HCT116 (cell line): ENCODE results near the gene VTI1A. TPM values are rescaled to one million over a fixed set of nuclear protein-coding genes. Genes with fewer than 3 reads are reported as not detected.

Experiments used
- ATAC-seq: fragments of 200-7000 bp; cut with Tn5 transposase; 2 replicates; pipeline ENCODE4 v1.9.1; 2020; ENCODE audit warnings: mild to moderate bottlenecking, moderate library complexity
- BruUV-seq: library from RNA; stranded (reverse); fragments of 400-500 nt; replicated peaks from 2 replicates; lab custom pipeline; 2021; lab: Mats Ljungman, UMichigan
- CTCF ChIA-PET: fragments of 300-600 bp; sonication (Branson Sonifier 250); formaldehyde crosslinking; loops from one replicate; lab custom pipeline; 2021; ENCODE audit warnings: antibody characterized with exemption; lab: Charles Lee
- POLR2A ChIA-PET: fragments of 300-600, 350-600 bp; sonication (Branson Sonifier 250); formaldehyde crosslinking; loops from one replicate; lab custom pipeline; 2021; ENCODE audit warnings: antibody characterized with exemption; lab: Charles Lee
- RAD21 ChIA-PET, 2 experiments: fragments of 300-600 bp; sonication (Branson Sonifier 250); formaldehyde crosslinking; loops; one replicate each; lab custom pipeline; 2023; ENCODE audit warnings: low total read pairs in 2 of 2; ENCODE audit not compliant: uncharacterized antibody in 2 of 2, unreplicated experiment in 2 of 2, low non-redundant PET in 1 of 2; lab: Charles Lee
- DNase-seq: peaks from one replicate; pipeline ENCODE4 v3.0.0-alpha.2; 2010; ENCODE audit warnings: low read depth, low spot score
- H2AFZ ChIP-seq: fragments of 200-600 bp; shearing (Covaris generic), sonication (generic); 2 replicates; pipeline ENCODE4 v1.6.1; 2017; ENCODE audit warnings: low read depth, mixed run types, mixed read lengths, antibody characterized with exemption, low read length; ENCODE audit not compliant: poor library complexity, severe bottlenecking
- H3K27ac ChIP-seq: 2 replicates; pipeline ENCODE4 v1.5.1; 2012; ENCODE audit warnings: low read depth, low read length
- H3K27me3 ChIP-seq: fragments of 200-600 bp; sonication (generic); 2 replicates; pipeline ENCODE4 v1.6.1; 2016; ENCODE audit warnings: mixed run types, low read length, mixed read lengths; ENCODE audit not compliant: insufficient read depth
- H3K36me3 ChIP-seq, 2 experiments: fragments of 200-500 bp in 1 of 2; fragments of 200-600 bp in 1 of 2; sonication (Bioruptor generic) in 1 of 2; sonication (generic) in 1 of 2; 2 replicates each; pipeline versions ENCODE4 v1.5.1 to v1.6.1; 2014 to 2016; ENCODE audit warnings: low read length in 2 of 2, inconsistent platforms in 1 of 2, mixed read lengths in 1 of 2, mixed run types in 1 of 2; ENCODE audit not compliant: insufficient read depth in 2 of 2, control insufficient read depth in 1 of 2
- H3K4me1 ChIP-seq, 2 experiments: fragments of 200-600 bp in 1 of 2; sonication (generic) in 1 of 2; 2 replicates each; pipeline versions ENCODE4 v1.5.1 to v1.6.1; 2012 to 2017; ENCODE audit warnings: low read length in 2 of 2, inconsistent platforms in 1 of 2, mild to moderate bottlenecking in 1 of 2, mixed read lengths in 1 of 2, mixed run types in 1 of 2, moderate library complexity in 1 of 2; ENCODE audit not compliant: insufficient read depth in 2 of 2, control insufficient read depth in 1 of 2
- H3K4me2 ChIP-seq: fragments of 200-600 bp; sonication (generic); 2 replicates; pipeline ENCODE4 v1.6.1; 2017; ENCODE audit warnings: mixed run types, low read length, mixed read lengths
- H3K4me3 ChIP-seq, 2 experiments: fragments of 200-600 bp in 1 of 2; sonication (generic) in 1 of 2; replicated peaks in 1 of 2; 2 replicates each; pipeline ENCODE4 v1.5.1; 2011 to 2016; ENCODE audit warnings: low read length in 2 of 2, control low read depth in 1 of 2, low read depth in 1 of 2, mild to moderate bottlenecking in 1 of 2, mixed read lengths in 1 of 2, mixed run types in 1 of 2
- H3K79me2 ChIP-seq: fragments of 200-600 bp; sonication (generic); 2 replicates; pipeline ENCODE4 v1.6.1; 2017; ENCODE audit warnings: mild to moderate bottlenecking, mixed run types, low read length, moderate library complexity, mixed read lengths; ENCODE audit not compliant: insufficient read depth
- H3K9ac ChIP-seq: fragments of 200-600 bp; sonication (generic); 2 replicates; pipeline ENCODE4 v1.6.1; 2016; ENCODE audit warnings: low read length, mixed read lengths
- H3K9me2 ChIP-seq: fragments of 200-600 bp; sonication (generic), shearing (Covaris generic); 2 replicates; pipeline ENCODE4 v1.6.1; 2017; ENCODE audit warnings: mixed run types, mild to moderate bottlenecking, moderate library complexity; ENCODE audit not compliant: insufficient read depth
- H3K9me3 ChIP-seq, 2 experiments: fragments of 200-500 bp in 1 of 2; fragments of 200-600 bp in 1 of 2; sonication (Bioruptor generic) in 1 of 2; sonication (generic) in 1 of 2; 2 replicates each; pipeline ENCODE4 v1.6.1; 2014 to 2017; ENCODE audit warnings: low read length in 2 of 2, mixed read lengths in 2 of 2, inconsistent platforms in 1 of 2, low read depth in 1 of 2, mild to moderate bottlenecking in 1 of 2, mixed run types in 1 of 2, moderate library complexity in 1 of 2; ENCODE audit not compliant: control insufficient read depth in 1 of 2, insufficient read depth in 1 of 2
- H4K20me1 ChIP-seq: fragments of 200-600 bp; sonication (generic), shearing (Covaris generic); 2 replicates; pipeline ENCODE4 v1.6.1; 2017; ENCODE audit warnings: mixed run types, mild to moderate bottlenecking, moderate library complexity; ENCODE audit not compliant: insufficient read depth
- CBX3 ChIP-seq: IDR thresholded peaks from 2 replicates; pipeline ENCODE4 v1.6.1; 2012; ENCODE audit warnings: low read depth
- CEBPB ChIP-seq: IDR thresholded peaks from 2 replicates; pipeline ENCODE4 v1.6.1; 2012; ENCODE audit warnings: low read depth
- EGR1 ChIP-seq: IDR thresholded peaks from 2 replicates; pipeline ENCODE4 v1.6.1; 2012; ENCODE audit warnings: low read depth
- EZH2phosphoT487 ChIP-seq: fragments of 200-600 bp; IDR thresholded peaks from 2 replicates; pipeline ENCODE4 v1.6.1; 2018; ENCODE audit warnings: antibody characterized with exemption, borderline replicate concordance
- FOSL1 ChIP-seq: IDR thresholded peaks from 2 replicates; pipeline ENCODE4 v1.6.1; 2012; ENCODE audit warnings: low read depth
- JUND ChIP-seq: IDR thresholded peaks from 2 replicates; pipeline ENCODE4 v1.6.1; 2012
- POLR2A ChIP-seq: IDR thresholded peaks from 2 replicates; pipeline ENCODE4 v1.7.0; 2011; ENCODE audit warnings: borderline replicate concordance; ENCODE audit not compliant: insufficient read depth, insufficient read length; ENCODE audit errors: extremely low read depth
- POLR2AphosphoS5 ChIP-seq: IDR thresholded peaks from 2 replicates; pipeline ENCODE4 v1.6.1; 2011; ENCODE audit warnings: mild to moderate bottlenecking, low read depth, low read length, moderate library complexity
- RAD21 ChIP-seq: IDR thresholded peaks from 2 replicates; pipeline ENCODE4 v1.6.1; 2012; ENCODE audit warnings: low read depth, mild to moderate bottlenecking
- SIN3A ChIP-seq: IDR thresholded peaks from 2 replicates; pipeline ENCODE4 v1.6.1; 2012; ENCODE audit warnings: low read depth
- SP1 ChIP-seq: IDR thresholded peaks from 2 replicates; pipeline ENCODE4 v1.6.1; 2012; ENCODE audit warnings: low read depth
- SRF ChIP-seq: IDR thresholded peaks from 2 replicates; pipeline ENCODE4 v1.6.1; 2012; ENCODE audit warnings: low read depth
- TCF7L2 ChIP-seq: IDR thresholded peaks from 2 replicates; pipeline ENCODE4 v1.7.0; 2011; ENCODE audit warnings: borderline replicate concordance, inconsistent platforms; ENCODE audit not compliant: insufficient read depth, insufficient read length; ENCODE audit errors: extremely low read depth
- YY1 ChIP-seq: IDR thresholded peaks from 2 replicates; pipeline ENCODE4 v1.6.1; 2011; ENCODE audit warnings: low read length, low read depth, moderate library complexity, mild to moderate bottlenecking; ENCODE audit not compliant: insufficient replicate concordance; ENCODE audit errors: extremely low read depth
- ZFX ChIP-seq: fragments of 450-650 bp; IDR thresholded peaks from 2 replicates; pipeline ENCODE4 v1.6.1; 2017
- ZNF274 ChIP-seq: fragments of 200-500 bp; sonication (Bioruptor generic); IDR thresholded peaks from 2 replicates; pipeline ENCODE4 v1.6.1; 2014; ENCODE audit warnings: mild to moderate bottlenecking, low read depth, low read length, inconsistent platforms
- intact Hi-C: fragments of 100-400 bp; cut with micrococcal nuclease; formaldehyde crosslinking; loops from 2 replicates; pipeline ENCODE4 v1.10.0; 2022
- total RNA-seq: library from RNA; stranded (reverse); gene quantifications from one replicate; pipeline ENCODE4 v1.2.1, GENCODE V29; 2021; ENCODE audit not compliant: unreplicated experiment
- TF ChIP-seq, protein P1 (sequence below): IDR thresholded peaks from 2 replicates; pipeline ENCODE4 v1.6.1; 2011; ENCODE audit warnings: mild to moderate bottlenecking, low read length, moderate library complexity; ENCODE audit not compliant: insufficient replicate concordance; ENCODE audit errors: extremely low read depth
- TF ChIP-seq, protein P2 (sequence below), 3 experiments: fragments of 200-600 bp in 1 of 3; sonication (generic) in 1 of 3; IDR thresholded peaks in 2 of 3; conservative IDR thresholded peaks in 1 of 3; 2 replicates each; pipeline ENCODE4 v1.5.1; 2012 to 2017; ENCODE audit warnings: low read depth in 2 of 3, low read length in 2 of 3, antibody characterized with exemption in 1 of 3, borderline replicate concordance in 1 of 3, control low read depth in 1 of 3, mild to moderate bottlenecking in 1 of 3, mixed read lengths in 1 of 3, mixed run types in 1 of 3, moderate library complexity in 1 of 3; ENCODE audit not compliant: insufficient read depth in 1 of 3
- TF ChIP-seq, protein P3 (sequence below): IDR thresholded peaks from 2 replicates; pipeline ENCODE4 v1.6.1; 2012
- TF ChIP-seq, protein P4 (sequence below): IDR thresholded peaks from 2 replicates; pipeline ENCODE4 v1.6.1; 2012

VTI1A gene
- total RNA-seq, 1 experiment from 2014 or later: 80.7 TPM

DNA sequence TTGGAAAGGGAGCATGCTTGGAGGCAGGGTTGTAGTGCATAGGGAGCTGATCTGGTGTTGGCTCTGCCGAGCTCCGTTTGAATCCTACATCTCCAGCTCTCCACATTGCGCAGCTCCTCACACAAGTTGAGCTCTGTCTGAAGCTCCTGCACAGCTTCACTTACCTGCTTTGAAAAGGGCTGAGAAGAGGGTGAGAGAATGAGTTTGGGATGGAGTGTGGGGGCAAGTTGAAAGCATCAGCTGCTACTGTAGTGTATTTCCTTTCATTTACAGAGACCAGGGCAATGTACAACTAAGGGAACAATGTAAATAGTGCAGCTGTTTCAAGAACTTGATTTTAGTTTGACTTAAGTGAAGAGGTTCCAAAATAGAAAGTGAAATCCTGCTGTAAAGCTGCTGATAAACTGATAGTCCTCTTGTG is 88.5 kb downstream of the VTI1A start (continued):
- TF ChIP-seq CBX3: no peak
- TF ChIP-seq JUND: no peak
- no peak for TF ChIP-seq SIN3A

DNA sequence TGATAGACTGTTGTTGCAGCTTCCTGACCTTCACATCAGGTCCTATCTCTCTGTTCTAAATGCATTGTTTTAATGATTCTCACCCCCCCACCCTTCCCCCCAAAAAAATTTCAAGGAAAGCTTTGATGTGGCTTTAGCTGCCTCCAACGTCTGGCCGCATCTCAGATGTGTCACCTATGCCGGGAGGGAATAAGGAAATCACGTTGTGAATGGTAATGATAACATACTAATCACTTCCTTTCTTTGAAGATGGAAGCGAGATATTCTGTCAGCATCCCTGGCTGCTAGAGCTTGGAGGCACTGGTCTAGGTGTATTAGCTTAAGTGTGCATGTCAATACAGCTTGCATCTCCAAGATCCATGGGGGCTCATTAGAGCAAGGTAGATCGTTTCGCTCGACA is 89.6 kb downstream of the VTI1A start:
- Histone ChIP-seq H3K9me2 (no peaks in the 10 kb centered on the region), H3K4me2 (peak overlapping the region; percentile 76), H4K20me1 (no peaks in the 10 kb centered on the region), H3K9me3 (no peaks in the 10 kb centered on the region), H3K4me3 (no peak overlapping the region), H3K9ac (peak overlapping the region; percentile 78), H3K27me3 (no peaks in the 10 kb centered on the region), H3K4me1 (peaks cover 82 to 91% of the 10 kb centered on the region in 2 experiments), H3K27ac (peak overlapping the region; percentile 90), H2AFZ (no peak overlapping the region), H3K79me2 (peaks cover 84% of the 10 kb centered on the region), H3K36me3 (peaks cover 0 to 29% of the 10 kb centered on the region in 2 experiments; a peak in 2 of 4 replicates)
- ChIA-PET POLR2A (interaction anchor here (0.7 to 2.9 kb wide), 11 partner anchors 8 to 848 kb away, joined by 3 to 53 read pairs (median 8); no protein-coding TSS in a partner anchor), CTCF (interaction anchor here (0.6 to 1.2 kb wide), 5 partner anchors 10 to 849 kb away, joined by 3 to 6 read pairs (median 4); no protein-coding TSS in a partner anchor), RAD21 (interaction anchor here in 1 of 2 experiments (0.6 to 0.7 kb wide), 3 partner anchors 17 to 97 kb away, joined by 3 to 6 read pairs (median 4); no protein-coding TSS in a partner anchor)
- DNase-seq (peak; percentile 98), ATAC-seq (peak; percentile 80)
- intact Hi-C loops: loop anchor here (1.0 kb wide), 1 partner anchor 420 kb away; no protein-coding TSS in a partner anchor
- BruUV-seq: no TSS peak
- TF ChIP-seq POLR2A: no peak
- peak; percentile 88 for TF ChIP-seq SRF
- no peak for TF ChIP-seq ZNF274
- TF ChIP-seq, protein P1, sequence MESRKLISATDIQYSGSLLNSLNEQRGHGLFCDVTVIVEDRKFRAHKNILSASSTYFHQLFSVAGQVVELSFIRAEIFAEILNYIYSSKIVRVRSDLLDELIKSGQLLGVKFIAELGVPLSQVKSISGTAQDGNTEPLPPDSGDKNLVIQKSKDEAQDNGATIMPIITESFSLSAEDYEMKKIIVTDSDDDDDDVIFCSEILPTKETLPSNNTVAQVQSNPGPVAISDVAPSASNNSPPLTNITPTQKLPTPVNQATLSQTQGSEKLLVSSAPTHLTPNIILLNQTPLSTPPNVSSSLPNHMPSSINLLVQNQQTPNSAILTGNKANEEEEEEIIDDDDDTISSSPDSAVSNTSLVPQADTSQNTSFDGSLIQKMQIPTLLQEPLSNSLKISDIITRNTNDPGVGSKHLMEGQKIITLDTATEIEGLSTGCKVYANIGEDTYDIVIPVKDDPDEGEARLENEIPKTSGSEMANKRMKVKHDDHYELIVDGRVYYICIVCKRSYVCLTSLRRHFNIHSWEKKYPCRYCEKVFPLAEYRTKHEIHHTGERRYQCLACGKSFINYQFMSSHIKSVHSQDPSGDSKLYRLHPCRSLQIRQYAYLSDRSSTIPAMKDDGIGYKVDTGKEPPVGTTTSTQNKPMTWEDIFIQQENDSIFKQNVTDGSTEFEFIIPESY: peak; percentile 90
- TF ChIP-seq CBX3: peak; percentile 99
- peak; percentile 100 for TF ChIP-seq SP1
- TF ChIP-seq FOSL1: peak; percentile 97
- TF ChIP-seq, protein P2, sequence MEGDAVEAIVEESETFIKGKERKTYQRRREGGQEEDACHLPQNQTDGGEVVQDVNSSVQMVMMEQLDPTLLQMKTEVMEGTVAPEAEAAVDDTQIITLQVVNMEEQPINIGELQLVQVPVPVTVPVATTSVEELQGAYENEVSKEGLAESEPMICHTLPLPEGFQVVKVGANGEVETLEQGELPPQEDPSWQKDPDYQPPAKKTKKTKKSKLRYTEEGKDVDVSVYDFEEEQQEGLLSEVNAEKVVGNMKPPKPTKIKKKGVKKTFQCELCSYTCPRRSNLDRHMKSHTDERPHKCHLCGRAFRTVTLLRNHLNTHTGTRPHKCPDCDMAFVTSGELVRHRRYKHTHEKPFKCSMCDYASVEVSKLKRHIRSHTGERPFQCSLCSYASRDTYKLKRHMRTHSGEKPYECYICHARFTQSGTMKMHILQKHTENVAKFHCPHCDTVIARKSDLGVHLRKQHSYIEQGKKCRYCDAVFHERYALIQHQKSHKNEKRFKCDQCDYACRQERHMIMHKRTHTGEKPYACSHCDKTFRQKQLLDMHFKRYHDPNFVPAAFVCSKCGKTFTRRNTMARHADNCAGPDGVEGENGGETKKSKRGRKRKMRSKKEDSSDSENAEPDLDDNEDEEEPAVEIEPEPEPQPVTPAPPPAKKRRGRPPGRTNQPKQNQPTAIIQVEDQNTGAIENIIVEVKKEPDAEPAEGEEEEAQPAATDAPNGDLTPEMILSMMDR (IDR thresholded peaks at IDR 0.05 in 2 of 3, conservative IDR thresholded peaks at IDR 0.05 in 1 of 3; ENCODE audit: borderline replicate concordance in 1 of 3, insufficient read depth in 1 of 3, low read depth in 2 of 3, low read length in 2 of 3): no peak
- TF ChIP-seq TCF7L2: peak; percentile 100
- TF ChIP-seq, protein P3, sequence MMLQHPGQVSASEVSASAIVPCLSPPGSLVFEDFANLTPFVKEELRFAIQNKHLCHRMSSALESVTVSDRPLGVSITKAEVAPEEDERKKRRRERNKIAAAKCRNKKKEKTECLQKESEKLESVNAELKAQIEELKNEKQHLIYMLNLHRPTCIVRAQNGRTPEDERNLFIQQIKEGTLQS: peak; percentile 56; the same call in 1 of the 2 replicates
- TF ChIP-seq ZFX: no peak
- peak; percentile 77 for TF ChIP-seq EGR1
- TF ChIP-seq EZH2phosphoT487: no peak
- peak; percentile 46 for TF ChIP-seq RAD21
- peak; percentile 96 for TF ChIP-seq CEBPB
- peak; percentile 100 for TF ChIP-seq SIN3A
- peak; percentile 81 for TF ChIP-seq YY1
- TF ChIP-seq, protein P4, sequence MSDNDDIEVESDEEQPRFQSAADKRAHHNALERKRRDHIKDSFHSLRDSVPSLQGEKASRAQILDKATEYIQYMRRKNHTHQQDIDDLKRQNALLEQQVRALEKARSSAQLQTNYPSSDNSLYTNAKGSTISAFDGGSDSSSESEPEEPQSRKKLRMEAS: peak; percentile 94
- TF ChIP-seq JUND: peak; percentile 100
- TF ChIP-seq POLR2AphosphoS5: peak; percentile 83
